Neural progenitor cell (in vitro differentiated cells): ENCODE results near the gene CCDC106.

ENCODE experiments used
- EZH2phosphoT487 ChIP-seq: fragments of 200-600 bp; sonication (generic); IDR thresholded peaks from 2 replicates; pipeline ENCODE4 v1.6.1; 2017; ENCODE audit warnings: antibody characterized with exemption
- TF ChIP-seq, protein P1 (sequence below): fragments of 200-600 bp; sonication (generic); IDR thresholded peaks from 2 replicates; pipeline ENCODE4 v1.5.1; 2017; ENCODE audit warnings: antibody characterized with exemption, mild to moderate bottlenecking

DNA sequence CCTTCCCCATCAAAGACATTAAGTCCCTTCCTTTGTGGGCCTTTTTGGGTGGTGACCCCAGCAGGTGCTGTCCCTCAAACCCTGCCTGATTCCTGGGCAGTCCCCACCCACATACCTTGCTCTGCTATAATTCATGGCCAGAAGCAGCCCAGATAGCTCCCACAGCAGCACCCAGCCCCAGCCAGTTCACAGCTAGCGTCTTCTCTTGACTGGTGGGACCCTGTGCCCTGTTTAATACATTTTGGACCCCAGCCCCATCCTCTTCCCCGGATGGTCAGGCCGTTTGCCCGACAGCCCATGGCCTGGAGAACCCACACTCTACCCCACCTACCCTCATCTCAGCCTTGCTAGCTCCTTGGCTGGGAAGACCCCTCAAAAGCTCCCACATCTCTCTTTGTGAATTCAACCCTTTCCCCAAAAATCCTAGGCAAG lies 2.1 kb downstream of the CCDC106 start:
- TF ChIP-seq, protein P1, sequence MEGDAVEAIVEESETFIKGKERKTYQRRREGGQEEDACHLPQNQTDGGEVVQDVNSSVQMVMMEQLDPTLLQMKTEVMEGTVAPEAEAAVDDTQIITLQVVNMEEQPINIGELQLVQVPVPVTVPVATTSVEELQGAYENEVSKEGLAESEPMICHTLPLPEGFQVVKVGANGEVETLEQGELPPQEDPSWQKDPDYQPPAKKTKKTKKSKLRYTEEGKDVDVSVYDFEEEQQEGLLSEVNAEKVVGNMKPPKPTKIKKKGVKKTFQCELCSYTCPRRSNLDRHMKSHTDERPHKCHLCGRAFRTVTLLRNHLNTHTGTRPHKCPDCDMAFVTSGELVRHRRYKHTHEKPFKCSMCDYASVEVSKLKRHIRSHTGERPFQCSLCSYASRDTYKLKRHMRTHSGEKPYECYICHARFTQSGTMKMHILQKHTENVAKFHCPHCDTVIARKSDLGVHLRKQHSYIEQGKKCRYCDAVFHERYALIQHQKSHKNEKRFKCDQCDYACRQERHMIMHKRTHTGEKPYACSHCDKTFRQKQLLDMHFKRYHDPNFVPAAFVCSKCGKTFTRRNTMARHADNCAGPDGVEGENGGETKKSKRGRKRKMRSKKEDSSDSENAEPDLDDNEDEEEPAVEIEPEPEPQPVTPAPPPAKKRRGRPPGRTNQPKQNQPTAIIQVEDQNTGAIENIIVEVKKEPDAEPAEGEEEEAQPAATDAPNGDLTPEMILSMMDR = no peak
- no peak for TF ChIP-seq EZH2phosphoT487
